Loucy (cell line): ENCODE measurements around the gene RLN1.

Source experiments
- H2AFZ ChIP-seq: fragments of 200-600 bp; sonication (generic); 2 replicates; pipeline ENCODE4 v1.6.0; 2016; ENCODE audit warnings: antibody characterized with exemption, mild to moderate bottlenecking, low read length, moderate library complexity
- H3F3A ChIP-seq: fragments of 200-600 bp; 2 replicates; pipeline ENCODE4 v1.6.0; 2016; ENCODE audit warnings: antibody characterized with exemption, low read depth, mild to moderate bottlenecking
- H3K27me3 ChIP-seq: fragments of 200-600 bp; sonication (generic); 2 replicates; pipeline ENCODE4 v1.6.1; 2014; ENCODE audit warnings: low read length, mild to moderate bottlenecking; ENCODE audit not compliant: insufficient read depth, poor library complexity, severe bottlenecking
- H3K36me3 ChIP-seq: fragments of 200-600 bp; sonication (generic); 2 replicates; pipeline ENCODE4 v1.6.1; 2016; ENCODE audit warnings: low read length; ENCODE audit not compliant: insufficient read depth
- H3K4me1 ChIP-seq: fragments of 200-600 bp; sonication (generic); 2 replicates; pipeline ENCODE4 v1.5.1; 2014; ENCODE audit warnings: low read length, mild to moderate bottlenecking; ENCODE audit not compliant: insufficient read depth, poor library complexity, severe bottlenecking
- H3K4me2 ChIP-seq: fragments of 200-600 bp; sonication (generic); 2 replicates; pipeline ENCODE4 v1.6.0; 2014; ENCODE audit warnings: antibody characterized with exemption, low read length, low read depth, mild to moderate bottlenecking; ENCODE audit not compliant: poor library complexity, severe bottlenecking
- H3K4me3 ChIP-seq: fragments of 200-600 bp; sonication (generic); 2 replicates; pipeline ENCODE4 v1.5.1; 2014; ENCODE audit warnings: low read length, mild to moderate bottlenecking, mixed read lengths; ENCODE audit not compliant: poor library complexity, severe bottlenecking
- H3K79me2 ChIP-seq: fragments of 200-600 bp; sonication (generic); 2 replicates; pipeline ENCODE4 v1.6.1; 2014; ENCODE audit warnings: low read length; ENCODE audit not compliant: insufficient read depth
- H3K9ac ChIP-seq: fragments of 200-600 bp; sonication (generic); 2 replicates; pipeline ENCODE4 v1.6.0; 2014; ENCODE audit warnings: mild to moderate bottlenecking, low read depth, low read length, moderate library complexity; ENCODE audit not compliant: poor library complexity, severe bottlenecking
- H3K9me2 ChIP-seq: fragments of 200-600 bp; sonication (generic); replicated peaks from 2 replicates; pipeline ENCODE4 v1.6.1; 2016; ENCODE audit warnings: low read depth, low read length, mixed read lengths
- H3K9me3 ChIP-seq: fragments of 200-600 bp; sonication (generic); 2 replicates; pipeline ENCODE4 v1.6.1; 2014; ENCODE audit warnings: mild to moderate bottlenecking, antibody characterized with exemption, low read length, low read depth; ENCODE audit not compliant: insufficient read depth
- H4K20me1 ChIP-seq: fragments of 200-600 bp; sonication (generic); 2 replicates; pipeline ENCODE4 v1.6.0; 2014; ENCODE audit warnings: antibody characterized with exemption, low read length, mild to moderate bottlenecking; ENCODE audit not compliant: insufficient read depth, poor library complexity, severe bottlenecking
- EZH2phosphoT487 ChIP-seq: fragments of 200-600 bp; IDR thresholded peaks from 2 replicates; pipeline ENCODE4 v1.6.1; 2018; ENCODE audit warnings: antibody characterized with exemption, mild to moderate bottlenecking, moderate library complexity, borderline replicate concordance
- TF ChIP-seq, protein P1 (sequence below): fragments of 200-600 bp; sonication (generic); conservative IDR thresholded peaks from 2 replicates; pipeline ENCODE4 v1.5.1; 2014; ENCODE audit warnings: mild to moderate bottlenecking, antibody characterized with exemption, low read length

The RLN1 gene

DNA sequence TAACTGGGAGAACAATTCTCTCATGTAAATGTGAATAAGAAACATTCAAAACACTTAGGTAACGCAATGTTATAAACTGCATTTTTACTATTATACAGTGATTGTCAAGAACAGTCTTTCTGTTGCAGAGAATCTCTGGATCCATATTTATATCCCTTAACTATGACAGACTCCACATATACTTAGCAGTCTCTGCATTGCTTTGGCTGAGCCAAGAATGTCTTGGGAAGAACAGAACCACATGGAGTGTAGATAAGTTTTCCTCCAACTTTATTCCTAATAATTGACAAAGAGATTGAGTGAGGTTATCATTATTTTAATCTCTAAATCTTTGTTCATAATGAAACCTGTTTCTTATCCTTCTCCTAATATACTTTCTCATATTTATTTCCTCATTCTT is 15.6 kb upstream of the RLN1 start:
- Histone ChIP-seq H2AFZ (no peak overlapping the region), H3F3A (no peaks in the 10 kb centered on the region), H3K4me1 (peaks cover 22% of the 10 kb centered on the region), H3K9ac (no peak overlapping the region), H3K4me3 (no peak overlapping the region), H3K79me2 (no peaks in the 10 kb centered on the region), H3K4me2 (no peak overlapping the region), H3K9me3 (no peaks in the 10 kb centered on the region; the same call in 1 of the 2 replicates), H3K27me3 (no peaks in the 10 kb centered on the region), H3K9me2 (no peaks in the 10 kb centered on the region), H4K20me1 (no peaks in the 10 kb centered on the region), H3K36me3 (no peaks in the 10 kb centered on the region)
- TF ChIP-seq, protein P1, sequence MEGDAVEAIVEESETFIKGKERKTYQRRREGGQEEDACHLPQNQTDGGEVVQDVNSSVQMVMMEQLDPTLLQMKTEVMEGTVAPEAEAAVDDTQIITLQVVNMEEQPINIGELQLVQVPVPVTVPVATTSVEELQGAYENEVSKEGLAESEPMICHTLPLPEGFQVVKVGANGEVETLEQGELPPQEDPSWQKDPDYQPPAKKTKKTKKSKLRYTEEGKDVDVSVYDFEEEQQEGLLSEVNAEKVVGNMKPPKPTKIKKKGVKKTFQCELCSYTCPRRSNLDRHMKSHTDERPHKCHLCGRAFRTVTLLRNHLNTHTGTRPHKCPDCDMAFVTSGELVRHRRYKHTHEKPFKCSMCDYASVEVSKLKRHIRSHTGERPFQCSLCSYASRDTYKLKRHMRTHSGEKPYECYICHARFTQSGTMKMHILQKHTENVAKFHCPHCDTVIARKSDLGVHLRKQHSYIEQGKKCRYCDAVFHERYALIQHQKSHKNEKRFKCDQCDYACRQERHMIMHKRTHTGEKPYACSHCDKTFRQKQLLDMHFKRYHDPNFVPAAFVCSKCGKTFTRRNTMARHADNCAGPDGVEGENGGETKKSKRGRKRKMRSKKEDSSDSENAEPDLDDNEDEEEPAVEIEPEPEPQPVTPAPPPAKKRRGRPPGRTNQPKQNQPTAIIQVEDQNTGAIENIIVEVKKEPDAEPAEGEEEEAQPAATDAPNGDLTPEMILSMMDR = no peak
- TF ChIP-seq EZH2phosphoT487 = no peak

DNA sequence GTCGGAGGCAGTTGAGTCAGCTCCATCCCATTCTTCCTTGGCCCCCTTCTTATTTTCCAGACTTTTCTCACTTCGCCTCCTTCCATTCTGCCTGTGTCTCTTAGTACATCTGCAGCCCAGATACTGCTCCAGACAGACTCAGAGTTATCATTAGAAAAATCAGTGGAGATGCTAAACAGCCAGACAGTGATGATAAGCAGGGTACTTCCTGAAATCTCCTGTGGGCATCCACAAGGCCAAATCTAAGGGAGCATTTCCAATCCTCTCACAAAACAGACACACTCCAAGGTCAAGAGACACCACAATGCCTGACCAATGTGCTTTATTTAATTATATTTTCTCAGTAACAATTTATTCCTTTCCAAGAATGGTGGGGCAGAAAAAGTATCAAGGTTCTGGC is 14.5 kb upstream of the RLN1 start:
- Histone ChIP-seq H3K27me3 (no peaks in the 10 kb centered on the region), H4K20me1 (no peaks in the 10 kb centered on the region), H3K9me3 (no peaks in the 10 kb centered on the region; the same call in 1 of the 2 replicates), H3K4me3 (no peak overlapping the region), H2AFZ (no peak overlapping the region), H3K4me2 (no peak overlapping the region), H3K4me1 (peaks cover 22% of the 10 kb centered on the region), H3K9ac (no peak overlapping the region), H3K9me2 (no peaks in the 10 kb centered on the region), H3K79me2 (no peaks in the 10 kb centered on the region), H3F3A (no peaks in the 10 kb centered on the region), H3K36me3 (no peaks in the 10 kb centered on the region)
- no peak for TF ChIP-seq EZH2phosphoT487
- TF ChIP-seq, protein P1 = no peak

DNA sequence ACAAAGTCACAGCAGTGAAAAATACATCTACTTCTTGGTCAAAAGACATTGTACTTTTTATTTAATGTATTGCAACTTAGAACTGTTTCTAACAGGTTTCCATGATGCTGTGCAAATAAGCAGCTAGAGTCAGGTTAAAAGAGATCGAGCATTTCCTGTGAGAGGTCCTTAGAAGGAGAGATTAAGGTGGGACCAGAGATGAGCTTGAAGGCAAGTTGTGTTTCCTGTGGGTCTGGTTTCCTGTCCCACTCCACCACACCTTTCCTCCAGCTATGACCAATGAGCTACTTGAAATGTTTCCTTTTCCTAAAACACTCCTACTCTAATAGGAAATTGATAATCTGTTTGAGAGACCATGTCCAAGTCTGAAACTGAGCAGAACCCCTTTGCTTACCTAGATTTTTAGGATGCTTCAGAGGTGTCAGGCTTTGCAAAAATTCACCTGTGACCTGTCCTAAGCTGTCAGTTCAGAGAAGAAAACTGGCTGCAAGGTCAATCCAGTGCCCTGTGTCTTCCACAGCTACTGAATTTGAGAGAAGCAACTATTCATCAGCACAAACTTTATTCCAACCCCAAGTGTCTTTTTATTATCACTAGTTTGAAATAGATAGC is 13.1 kb upstream of the RLN1 start:
- TF ChIP-seq, protein P1 = no peak
- no peak for TF ChIP-seq EZH2phosphoT487

More for the DNA sequence above, 13.1 kb upstream of the RLN1 start:
- Histone ChIP-seq H4K20me1 (no peaks in the 10 kb centered on the region), H3K9me2 (no peaks in the 10 kb centered on the region), H3K4me3 (peak overlapping the region; percentile 23), H2AFZ (no peak overlapping the region), H3K9ac (no peak overlapping the region), H3K27me3 (no peaks in the 10 kb centered on the region), H3K36me3 (no peaks in the 10 kb centered on the region), H3F3A (no peaks in the 10 kb centered on the region), H3K79me2 (no peaks in the 10 kb centered on the region), H3K4me2 (peak overlapping the region; percentile 52), H3K9me3 (no peaks in the 10 kb centered on the region; the same call in 1 of the 2 replicates), H3K4me1 (peaks cover 22% of the 10 kb centered on the region)
